SU-DHL-6 (cell line): ENCODE measurements around the gene ABHD13.

ENCODE experiments used
- H2AFZ ChIP-seq: fragments of 200-600 bp; sonication (generic); 2 replicates; pipeline ENCODE4 v1.6.1; 2014; ENCODE audit warnings: low read depth, mild to moderate bottlenecking, moderate library complexity, mixed read lengths, antibody characterized with exemption, low read length; ENCODE audit not compliant: severe bottlenecking
- H3F3A ChIP-seq: fragments of 200-600 bp; shearing (Covaris generic); 2 replicates; pipeline ENCODE4 v1.6.0; 2016; ENCODE audit warnings: antibody characterized with exemption, mild to moderate bottlenecking; ENCODE audit not compliant: insufficient read depth
- H3K27ac ChIP-seq: fragments of 200-600 bp; sonication (generic); 2 replicates; pipeline ENCODE4 v1.5.1; 2016; ENCODE audit warnings: low read depth, mild to moderate bottlenecking, low read length, moderate library complexity, mixed read lengths
- H3K27me3 ChIP-seq: fragments of 200-600 bp; sonication (generic), shearing (Covaris generic); 2 replicates; pipeline ENCODE4 v1.6.0; 2014; ENCODE audit warnings: mild to moderate bottlenecking, low read length
- H3K36me3 ChIP-seq: fragments of 200-600 bp; sonication (generic); 2 replicates; pipeline ENCODE4 v1.6.1; 2014; ENCODE audit warnings: mild to moderate bottlenecking, low read length, mixed read lengths
- H3K4me2 ChIP-seq: fragments of 300-600, 200-600 bp; shearing (Covaris generic), sonication (generic); 2 replicates; pipeline ENCODE4 v1.6.0; 2014; ENCODE audit warnings: low read length, low read depth, mild to moderate bottlenecking; ENCODE audit not compliant: poor library complexity, severe bottlenecking
- H3K4me3 ChIP-seq: fragments of 200-600 bp; sonication (generic); 2 replicates; pipeline ENCODE4 v1.5.1; 2014; ENCODE audit warnings: antibody characterized with exemption, low read length, mild to moderate bottlenecking, mixed read lengths; ENCODE audit not compliant: insufficient read depth, poor library complexity, severe bottlenecking
- H3K79me2 ChIP-seq: fragments of 200-600 bp; sonication (generic); 2 replicates; pipeline ENCODE4 v1.6.1; 2014; ENCODE audit warnings: mild to moderate bottlenecking, low read length, moderate library complexity; ENCODE audit not compliant: insufficient read depth
- H3K9ac ChIP-seq: fragments of 200-600 bp; sonication (generic); 2 replicates; pipeline ENCODE4 v1.7.0; 2014; ENCODE audit warnings: mild to moderate bottlenecking, low read length
- H3K9me2 ChIP-seq: fragments of 200-600 bp; sonication (generic); replicated peaks from 2 replicates; pipeline ENCODE4 v1.6.1; 2014; ENCODE audit warnings: low read length; ENCODE audit not compliant: insufficient read depth
- H3K9me3 ChIP-seq: fragments of 200-600 bp; sonication (generic); 2 replicates; pipeline ENCODE4 v1.6.1; 2014; ENCODE audit warnings: low read length, mixed read lengths; ENCODE audit not compliant: insufficient read depth
- H4K20me1 ChIP-seq: fragments of 200-600 bp; sonication (generic); 2 replicates; pipeline ENCODE4 v1.6.1; 2014; ENCODE audit warnings: low read depth, mild to moderate bottlenecking, antibody characterized with exemption, low read length, moderate library complexity, mixed read lengths
- EZH2phosphoT487 ChIP-seq: fragments of 200-600 bp; sonication (generic), shearing (Covaris generic); conservative IDR thresholded peaks from 2 replicates; pipeline ENCODE4 v1.6.1; 2018; ENCODE audit warnings: mild to moderate bottlenecking, antibody characterized with exemption, low read length, moderate library complexity, mixed read lengths
- TF ChIP-seq, protein P1 (sequence below): fragments of 200-600 bp; sonication (generic); IDR thresholded peaks from one replicate; pipeline ENCODE4 v1.5.1; 2017; ENCODE audit warnings: antibody characterized with exemption, mild to moderate bottlenecking, low read length, moderate library complexity; ENCODE audit not compliant: insufficient read depth, poor library complexity, severe bottlenecking

Gene ABHD13

DNA sequence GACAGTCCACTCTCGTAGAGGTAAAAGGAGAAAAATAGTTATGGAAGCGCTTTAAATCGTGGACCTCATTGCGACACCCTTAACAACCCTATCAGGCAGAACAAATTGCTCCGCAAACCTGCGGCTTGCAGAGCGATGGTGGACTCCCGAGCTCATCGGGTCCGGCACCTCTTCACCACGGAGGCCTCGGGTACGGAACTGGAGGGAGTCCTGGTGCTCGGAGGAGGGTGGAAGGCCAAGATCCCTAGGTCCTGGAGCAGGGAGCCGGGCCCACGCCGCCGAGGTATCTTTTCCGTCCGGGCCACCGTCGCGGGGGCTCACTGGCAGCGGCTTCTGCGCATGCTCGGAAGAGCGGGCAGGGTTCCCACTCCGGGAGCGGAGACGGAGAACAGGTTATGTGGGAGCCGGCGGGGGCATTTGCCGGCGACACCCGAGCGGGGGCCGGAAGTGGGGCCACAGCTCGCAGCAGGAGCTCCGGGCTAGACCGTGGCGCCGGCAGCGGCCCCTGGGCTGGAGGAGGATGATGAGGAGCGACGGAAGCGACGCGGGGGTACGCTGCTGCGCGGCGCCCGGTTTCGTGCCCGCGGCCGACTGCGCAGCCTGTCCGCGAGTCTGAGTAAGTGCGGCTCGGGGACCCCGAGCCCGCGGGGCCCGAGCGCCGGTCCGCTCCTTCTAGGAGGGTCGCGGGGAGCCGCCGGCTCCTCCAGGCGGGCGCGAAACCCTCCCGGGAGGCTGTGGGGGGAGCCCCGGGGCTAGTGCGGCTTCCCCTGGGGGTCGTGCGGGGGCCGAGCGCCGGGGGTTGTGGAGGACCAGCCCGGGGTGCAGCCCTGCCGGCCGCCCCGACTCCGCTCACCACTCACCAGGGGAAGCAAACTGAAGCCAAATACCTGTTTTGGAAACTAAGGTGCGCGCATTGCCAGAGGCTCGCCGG is at the start of gene ABHD13:
TSS of gene ABHD13 (plus strand) at position 349 of the 931 bp plus-strand sequence. CDS start 10,827 bp downstream, outside the sequence.
- H3K9me2 ChIP-seq, result no peaks in the 10 kb centered on the region
- no peaks in the 10 kb centered on the region for H3K27me3 ChIP-seq
- H4K20me1 ChIP-seq, result peaks cover 10% of the 10 kb centered on the region
- H3K9me3 ChIP-seq, result no peaks in the 10 kb centered on the region
- H3K4me3 ChIP-seq, result peak within 1 kb of the TSS; percentile 99
- H3K9ac ChIP-seq, result peak within 1 kb of the TSS; percentile 94
- H3K36me3 ChIP-seq, result 0 out of 2 replicates have a peak, but pooled peaks cover 2% of the 10 kb centered on the region
- H3K4me2 ChIP-seq, result peak within 1 kb of the TSS; percentile 91
- peaks cover 26% of the 10 kb centered on the region for H3F3A ChIP-seq
- H2AFZ ChIP-seq, result peak within 1 kb of the TSS; percentile 97
- H3K27ac ChIP-seq, result peak within 1 kb of the TSS; percentile 64
- H3K79me2 ChIP-seq, result peaks cover 59% of the 10 kb centered on the region
- no peak for TF ChIP-seq EZH2phosphoT487
- TF ChIP-seq, protein P1, sequence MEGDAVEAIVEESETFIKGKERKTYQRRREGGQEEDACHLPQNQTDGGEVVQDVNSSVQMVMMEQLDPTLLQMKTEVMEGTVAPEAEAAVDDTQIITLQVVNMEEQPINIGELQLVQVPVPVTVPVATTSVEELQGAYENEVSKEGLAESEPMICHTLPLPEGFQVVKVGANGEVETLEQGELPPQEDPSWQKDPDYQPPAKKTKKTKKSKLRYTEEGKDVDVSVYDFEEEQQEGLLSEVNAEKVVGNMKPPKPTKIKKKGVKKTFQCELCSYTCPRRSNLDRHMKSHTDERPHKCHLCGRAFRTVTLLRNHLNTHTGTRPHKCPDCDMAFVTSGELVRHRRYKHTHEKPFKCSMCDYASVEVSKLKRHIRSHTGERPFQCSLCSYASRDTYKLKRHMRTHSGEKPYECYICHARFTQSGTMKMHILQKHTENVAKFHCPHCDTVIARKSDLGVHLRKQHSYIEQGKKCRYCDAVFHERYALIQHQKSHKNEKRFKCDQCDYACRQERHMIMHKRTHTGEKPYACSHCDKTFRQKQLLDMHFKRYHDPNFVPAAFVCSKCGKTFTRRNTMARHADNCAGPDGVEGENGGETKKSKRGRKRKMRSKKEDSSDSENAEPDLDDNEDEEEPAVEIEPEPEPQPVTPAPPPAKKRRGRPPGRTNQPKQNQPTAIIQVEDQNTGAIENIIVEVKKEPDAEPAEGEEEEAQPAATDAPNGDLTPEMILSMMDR, result no peak

DNA sequence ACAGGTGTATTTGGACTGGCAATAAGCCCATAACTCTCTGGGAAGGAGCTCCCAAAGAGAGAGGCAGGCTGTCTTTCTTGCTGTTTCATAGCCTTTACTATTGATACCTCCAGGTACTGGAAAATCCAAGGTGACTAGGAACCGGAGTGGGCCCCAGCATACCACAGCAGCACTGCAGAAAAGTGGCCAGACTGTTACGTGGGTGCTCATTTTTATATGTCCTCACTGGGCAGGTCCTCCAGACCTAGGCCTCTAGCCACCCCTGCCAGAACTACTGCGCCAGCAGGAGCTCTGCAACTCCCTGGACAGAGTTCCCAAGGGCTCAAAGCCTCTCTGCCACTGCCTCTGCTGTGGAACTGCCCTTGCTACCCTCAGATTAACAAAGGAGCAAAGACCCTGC is 49.3 kb upstream of the ABHD13 start:
- Histone ChIP-seq H3K36me3 (no peaks in the 10 kb centered on the region), H3K9me3 (no peaks in the 10 kb centered on the region), H3F3A (no peaks in the 10 kb centered on the region), H3K27ac (no peak overlapping the region), H3K4me2 (no peak overlapping the region), H3K9ac (no peak overlapping the region), H4K20me1 (no peaks in the 10 kb centered on the region), H3K27me3 (no peaks in the 10 kb centered on the region), H3K9me2 (no peaks in the 10 kb centered on the region), H3K79me2 (no peaks in the 10 kb centered on the region), H3K4me3 (no peak overlapping the region), H2AFZ (no peak overlapping the region)
- TF ChIP-seq, protein P1, result no peak
- no peak for TF ChIP-seq EZH2phosphoT487

- H4K20me1 ChIP-seq, result no peaks in the 10 kb centered on the region
- H3F3A ChIP-seq, result no peaks in the 10 kb centered on the region
- H3K27ac ChIP-seq, result no peak overlapping the region
- H3K4me2 ChIP-seq, result no peak overlapping the region
- H2AFZ ChIP-seq, result no peak overlapping the region
- no peaks in the 10 kb centered on the region for H3K79me2 ChIP-seq
- H3K36me3 ChIP-seq, result no peaks in the 10 kb centered on the region
- no peak overlapping the region for H3K9ac ChIP-seq
- H3K9me3 ChIP-seq, result no peaks in the 10 kb centered on the region
- TF ChIP-seq, protein P1, result peak; percentile 33
- TF ChIP-seq EZH2phosphoT487, result no peak
- H3K27me3 ChIP-seq, result no peaks in the 10 kb centered on the region
- no peaks in the 10 kb centered on the region for H3K9me2 ChIP-seq
- H3K4me3 ChIP-seq, result no peak overlapping the region
Measured at GRCh38 chr13:108176685-108177274, 41.4 kb upstream of the ABHD13 start.
